Right ventricle myocardium inferior (tissue), 1 donor: ENCODE data around the gene ITGAE. TPM values are rescaled to one million over a fixed set of nuclear protein-coding genes. Genes with fewer than 3 reads are reported as not detected.
A peak's percentile ranks its signal among the peaks of the same experiment; 100 is the strongest.
"Not testable (repeated sequence)": the region's sequence is repeated elsewhere in the genome, so short reads cannot be mapped to it uniquely, and the experiment has no call there.

Source experiments
- ATAC-seq: fragments of 200-7000 bp; cut with Tn5 transposase; one replicate; pipeline ENCODE4 v1.9.1; 2020; ENCODE audit warnings: mild to moderate bottlenecking, moderate library complexity
- DNase-seq: peaks from one replicate; pipeline ENCODE4 v3.0.0; 2021; ENCODE audit errors: missing footprints
- intact Hi-C: fragments of 100-400 bp; cut with DNase I; formaldehyde crosslinking; loops from one replicate; pipeline ENCODE4 v1.11.0; 2022
- total RNA-seq: library from RNA; stranded (reverse); fragmentation: NEBNext Ultra II Directional; extraction: Animal tissue kit (Norgen Biotek cat#: 25700); gene quantifications from one replicate; pipeline ENCODE4 v1.2.1, GENCODE V29; 2021
- donor health status: DM: no; HTN: yes; CAD: no; lungs with severe emphysema.

ITGAE gene
- total RNA-seq, 1 donor from 2014 or later, result 17.6 TPM

GRCh38 chr17:3722716-3723115, 78.3 kb downstream of the ITGAE start:
- ATAC-seq (no peak), DNase-seq (no peak)
- intact Hi-C loops, result loop anchor here (5.0 kb wide), 1 partner anchor 40 kb away; no protein-coding TSS in a partner anchor

DNA sequence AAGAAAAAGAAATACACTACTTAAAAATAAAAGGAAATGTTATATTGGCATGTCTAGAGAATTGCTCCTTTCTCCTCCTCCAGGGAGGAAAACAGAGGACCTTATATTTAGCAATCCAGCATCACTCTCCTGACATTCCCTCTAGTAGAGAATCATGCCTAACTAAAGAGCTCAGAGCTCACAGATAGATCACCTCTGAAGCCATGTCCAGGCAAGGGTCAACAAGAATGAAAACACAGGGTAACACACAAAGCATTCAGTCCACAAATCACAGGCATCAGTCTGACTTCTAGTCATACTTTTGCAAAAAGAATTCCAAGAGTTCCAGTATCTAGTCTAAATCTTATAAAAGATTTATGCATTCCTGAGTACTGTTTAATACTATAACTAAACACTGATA, 81.7 kb downstream of the ITGAE start:
- DNase-seq (no peak), ATAC-seq (no peak)
- intact Hi-C loops, result no loop called here

- no peak for DNase-seq
- intact Hi-C loops, result no loop called here
- no peak for ATAC-seq
Measured at GRCh38 chr17:3718201-3718600, 82.8 kb downstream of the ITGAE start.

GRCh38 chr17:3715296-3715695, 85.7 kb downstream of the ITGAE start:
- DNase-seq (no peak), ATAC-seq (no peak)
- intact Hi-C loops, result no loop called here

GRCh38 chr17:3712811-3713463, 88.1 kb downstream of the ITGAE start:
- intact Hi-C loops, result no loop called here
- no peak for ATAC-seq
- DNase-seq, result no peak

DNA sequence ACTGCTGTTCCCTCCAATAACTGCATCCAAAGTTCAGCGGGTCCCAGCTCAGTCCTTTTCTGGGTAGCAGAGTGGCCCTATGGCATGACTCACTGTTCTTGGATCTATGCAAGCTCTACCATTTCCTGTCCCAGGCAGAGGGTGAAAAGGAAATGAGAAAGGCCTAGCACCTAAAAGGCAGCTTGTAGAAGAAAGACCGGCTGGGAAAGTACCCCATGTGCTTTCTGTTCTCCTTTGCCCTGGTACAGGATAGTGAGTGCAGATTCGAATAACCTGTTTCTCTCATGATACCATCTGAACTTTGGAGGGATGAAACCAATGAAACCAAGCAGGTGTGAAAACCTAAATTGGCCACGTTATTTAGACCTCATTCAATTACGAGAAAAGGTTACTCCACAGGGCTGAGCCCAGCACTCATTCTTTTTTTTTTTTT, 90.0 kb downstream of the ITGAE start:
- ATAC-seq (no peak), DNase-seq (no peak)
- intact Hi-C loops, result no loop called here

GRCh38 chr17:3708366-3708765, 92.6 kb downstream of the ITGAE start:
- DNase-seq (no peak), ATAC-seq (no peak)
- intact Hi-C loops, result no loop called here

- intact Hi-C loops, DNase-seq, ATAC-seq: not testable (repeated sequence)
Measured at GRCh38 chr17:3705718-3705984, 95.3 kb downstream of the ITGAE start.

DNA sequence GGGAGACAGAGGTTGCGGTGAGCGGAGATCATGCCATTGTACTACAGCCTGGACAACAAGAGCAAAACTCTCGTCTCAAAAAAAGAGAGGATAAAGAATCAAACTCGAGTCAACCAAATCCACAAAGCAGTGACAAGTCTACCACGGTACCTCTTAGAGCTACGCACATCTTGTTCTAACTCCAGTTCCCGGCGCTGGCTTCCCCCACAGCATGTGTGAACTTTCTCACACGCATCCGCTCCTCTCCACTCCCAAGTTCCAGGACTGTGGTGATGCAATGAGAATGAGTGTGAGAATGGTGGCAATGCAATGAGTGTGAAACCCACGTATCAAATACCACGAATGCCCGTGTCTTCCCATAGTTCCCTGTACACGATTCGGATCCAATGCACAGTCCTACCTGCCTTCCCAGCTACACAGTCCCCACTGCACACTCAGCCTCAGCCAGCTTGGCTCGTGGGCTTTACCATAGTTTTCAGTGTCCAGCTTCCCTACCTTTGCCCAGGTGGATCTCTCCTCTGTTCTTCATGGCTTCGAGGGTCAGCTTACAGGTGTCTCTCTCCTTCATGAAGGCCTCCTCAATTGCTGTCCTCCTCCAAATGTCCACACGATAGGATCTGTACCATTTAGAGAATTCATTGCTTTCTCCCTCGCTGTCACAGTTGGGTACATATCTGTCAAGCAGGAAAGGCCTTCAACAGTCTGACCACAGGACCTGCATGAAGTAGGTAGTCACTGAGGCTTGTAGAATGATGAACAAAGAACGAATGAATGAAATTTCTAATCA, 95.9 kb downstream of the ITGAE start:
- ATAC-seq (no peak), DNase-seq (peak; percentile 6)
- intact Hi-C loops, result no loop called here

- intact Hi-C loops, ATAC-seq, DNase-seq: not testable (repeated sequence)
Measured at GRCh38 chr17:3702041-3702539, 98.9 kb downstream of the ITGAE start.

DNA sequence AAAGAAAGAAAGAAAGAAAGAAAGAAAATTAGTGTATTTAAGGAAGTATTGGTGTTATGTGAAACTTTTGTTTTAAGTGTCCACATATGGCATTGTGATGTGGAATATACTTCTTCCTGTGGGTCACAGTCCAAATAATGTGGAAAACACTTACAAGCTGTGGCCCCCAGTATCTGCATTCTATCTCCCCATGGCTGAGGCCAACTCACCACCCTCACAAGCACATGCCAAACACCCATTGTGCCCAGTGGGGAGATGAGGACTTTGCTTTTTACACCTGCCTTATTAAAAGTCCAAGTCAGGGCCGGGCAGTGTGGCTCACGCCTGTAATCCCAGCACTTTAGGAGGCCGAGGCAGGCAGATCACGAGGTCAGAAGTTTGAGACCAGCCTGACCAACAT, 101.0 kb downstream of the ITGAE start:
- DNase-seq, result peak; percentile 4
- intact Hi-C loops, result no loop called here
- ATAC-seq, result no peak

GRCh38 chr17:3698139-3698538, 102.8 kb downstream of the ITGAE start:
- ATAC-seq (no peak), DNase-seq (peak; percentile 17)
- intact Hi-C loops, result no loop called here

- intact Hi-C loops, result no loop called here
- DNase-seq (peak; percentile 11), ATAC-seq (peak; percentile 42)
Measured at GRCh38 chr17:3697103-3697476, 103.9 kb downstream of the ITGAE start.

DNA sequence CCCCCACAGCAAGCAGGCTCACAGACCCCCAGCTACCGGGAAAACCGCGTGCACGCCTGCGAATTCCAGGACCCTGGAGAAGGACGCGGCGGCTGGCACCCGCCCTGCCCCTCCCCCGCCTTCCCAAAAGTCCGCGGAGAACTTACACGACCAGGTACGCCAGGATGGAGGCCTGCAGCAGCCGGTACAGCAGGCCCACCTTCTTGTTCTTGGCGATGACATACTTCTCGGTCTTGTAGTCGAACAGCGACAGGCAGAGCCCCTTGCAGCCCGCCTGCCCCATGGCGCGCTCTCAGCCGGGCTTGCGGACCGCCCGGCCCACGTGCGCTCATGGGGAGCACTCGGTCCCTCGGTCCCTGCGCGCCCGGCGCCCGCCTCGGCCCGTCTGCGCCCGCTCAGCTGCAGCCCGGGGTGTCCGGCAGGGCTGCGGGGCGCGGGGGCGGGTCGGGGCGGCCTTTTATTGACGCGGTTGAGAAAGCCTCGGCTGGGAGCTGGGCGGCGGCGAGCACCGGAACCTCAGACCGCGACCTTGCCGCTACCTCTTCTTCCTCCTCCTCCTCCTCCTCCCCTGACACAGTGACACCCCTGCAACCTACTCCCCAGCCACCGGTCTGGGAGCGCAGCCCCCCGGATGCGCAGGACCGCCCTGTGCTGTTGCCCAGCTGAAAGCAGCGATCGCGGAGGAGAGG, 105.1 kb downstream of the ITGAE start, which contains the start of gene P2RX5:
TSS of gene P2RX5 (minus strand) at position 433 of the 689 bp plus-strand sequence. CDS start at position 283, 150 bp downstream.
- DNase-seq (peak; percentile 70), ATAC-seq (peak; percentile 36)
- intact Hi-C loops, result no loop called here

DNA sequence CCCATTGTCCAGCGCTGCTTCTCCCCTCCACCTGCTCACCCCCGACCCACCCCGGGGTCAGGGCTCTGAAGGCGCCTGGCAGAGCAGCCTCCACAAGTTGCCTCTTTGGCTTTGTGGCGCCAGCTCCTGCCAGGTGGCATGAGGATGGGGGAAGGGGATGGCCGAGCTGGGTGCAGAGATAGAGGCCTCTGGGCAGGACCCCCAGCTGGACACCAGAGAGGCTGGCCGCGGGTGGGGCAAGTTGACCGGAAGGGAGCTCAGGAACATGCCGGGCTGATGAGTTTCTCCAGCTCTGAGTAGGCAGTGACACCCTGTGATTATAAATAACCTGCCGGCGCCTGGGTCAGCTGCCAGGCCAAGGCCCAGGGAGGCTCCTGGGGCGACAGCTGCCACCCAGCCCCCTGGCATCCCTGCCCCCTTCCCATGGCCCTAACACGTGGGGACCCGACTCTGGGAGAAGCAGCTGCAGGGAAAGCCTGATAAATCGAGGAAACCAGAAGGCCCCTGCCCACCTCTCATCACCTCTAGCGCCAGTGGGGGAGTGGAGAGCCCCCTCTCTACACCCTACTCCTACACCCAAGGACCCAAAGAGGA, 105.8 kb downstream of the ITGAE start:
- DNase-seq, result peak; percentile 73
- ATAC-seq, result peak; percentile 84
- intact Hi-C loops, result no loop called here

DNA sequence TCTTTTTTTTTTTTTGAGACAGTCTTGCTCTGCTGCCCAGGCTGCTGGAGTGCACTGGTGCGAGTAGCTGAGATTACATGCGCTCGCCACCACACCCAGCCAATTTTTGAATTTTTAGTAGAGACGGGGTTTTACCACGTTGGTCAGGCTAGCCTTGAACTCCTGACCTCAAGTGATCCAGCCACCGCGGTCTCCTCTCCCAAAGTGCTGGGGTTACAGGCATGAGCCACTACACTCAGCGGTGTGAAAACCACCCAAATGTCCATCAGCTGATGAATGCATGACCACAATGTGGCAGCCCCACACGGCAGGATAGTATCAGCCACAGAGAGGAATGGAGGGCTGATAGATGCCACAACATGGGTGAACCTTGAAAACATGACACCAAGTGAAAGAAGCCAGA, 107.2 kb downstream of the ITGAE start:
- intact Hi-C loops, result no loop called here
- no peak for ATAC-seq
- DNase-seq, result peak; percentile 11

DNA sequence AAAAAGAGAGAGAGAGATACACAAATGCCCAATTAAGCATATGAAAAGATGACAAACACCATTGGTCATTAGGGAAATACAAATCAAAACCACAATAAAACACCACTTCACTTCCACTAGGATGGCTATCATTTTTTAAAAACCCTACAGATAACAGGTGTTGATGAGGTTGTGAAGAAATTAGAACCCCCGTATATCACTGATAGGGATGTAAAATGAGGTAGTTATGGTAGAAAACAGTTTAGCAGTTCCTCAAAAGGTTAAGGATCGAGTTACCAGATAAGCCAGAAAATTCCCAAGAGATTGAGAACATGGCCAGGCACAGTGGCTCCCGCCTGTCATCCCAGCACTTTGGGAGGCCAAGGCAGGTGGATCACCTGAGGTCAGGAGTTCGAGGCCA, 107.8 kb downstream of the ITGAE start:
- intact Hi-C loops, result no loop called here
- ATAC-seq, result no peak

DNA sequence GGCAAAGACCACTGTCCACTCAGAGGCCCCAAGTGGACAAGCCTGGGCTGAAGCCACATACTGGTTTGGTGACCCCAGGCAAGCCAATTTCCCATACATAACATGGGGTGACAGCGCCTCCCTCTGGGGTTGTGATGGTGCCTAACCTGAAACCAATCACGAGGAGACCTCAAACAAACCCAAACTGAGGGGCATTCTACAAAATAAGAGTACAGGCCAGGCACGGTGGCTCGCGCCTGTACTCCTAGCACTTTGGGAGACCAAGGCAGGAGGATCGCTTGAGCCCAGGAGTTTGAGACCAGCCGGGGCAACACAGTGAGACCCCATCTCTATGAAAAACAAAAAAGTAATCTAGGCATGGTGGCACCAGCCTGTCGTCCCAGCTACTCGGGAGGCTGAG, 108.6 kb downstream of the ITGAE start:
- no peak for ATAC-seq
- peak; percentile 37 for DNase-seq
- intact Hi-C loops, result no loop called here

More for the DNA sequence above, 107.8 kb downstream of the ITGAE start:
- no peak for DNase-seq

- DNase-seq, result peak; percentile 34
- intact Hi-C loops, result no loop called here
- no peak for ATAC-seq
Measured at GRCh38 chr17:3691617-3692067, 109.3 kb downstream of the ITGAE start.
